GM06990 (cell line): ENCODE measurements around the gene MICB.

ENCODE experiments used
- DNase-seq: peaks from one replicate; pipeline ENCODE4 v3.0.0-alpha.2; 2011; ENCODE audit not compliant: insufficient read length; ENCODE audit errors: extremely low read depth
- H3K27me3 ChIP-seq: replicated peaks from 2 replicates; pipeline ENCODE4 v1.6.0; 2011; ENCODE audit warnings: low read length; ENCODE audit not compliant: control insufficient read depth, insufficient read depth
- H3K36me3 ChIP-seq: 2 replicates; pipeline ENCODE4 v1.5.1; 2011; ENCODE audit warnings: low read length; ENCODE audit not compliant: control insufficient read depth, insufficient read depth
- H3K4me3 ChIP-seq: replicated peaks from 2 replicates; pipeline ENCODE4 v1.5.1; 2011; ENCODE audit warnings: low read depth, mild to moderate bottlenecking, control low read depth, low read length
- CTCF ChIP-seq: IDR thresholded peaks from 2 replicates; pipeline ENCODE4 v1.5.1; 2011; ENCODE audit warnings: low read length, control low read depth, mild to moderate bottlenecking, inconsistent platforms; ENCODE audit not compliant: insufficient read depth, poor library complexity, severe bottlenecking

Gene MICB

GRCh38 chr6:31558631-31559500, 60.9 kb downstream of the MICB start:
- peaks cover 1% of the 10 kb centered on the region for H3K36me3 ChIP-seq
- no peak for TF ChIP-seq CTCF
- H3K4me3 ChIP-seq = peak overlapping the region; percentile 33
- no peaks in the 10 kb centered on the region for H3K27me3 ChIP-seq
- DNase-seq = peak; percentile 83

DNA sequence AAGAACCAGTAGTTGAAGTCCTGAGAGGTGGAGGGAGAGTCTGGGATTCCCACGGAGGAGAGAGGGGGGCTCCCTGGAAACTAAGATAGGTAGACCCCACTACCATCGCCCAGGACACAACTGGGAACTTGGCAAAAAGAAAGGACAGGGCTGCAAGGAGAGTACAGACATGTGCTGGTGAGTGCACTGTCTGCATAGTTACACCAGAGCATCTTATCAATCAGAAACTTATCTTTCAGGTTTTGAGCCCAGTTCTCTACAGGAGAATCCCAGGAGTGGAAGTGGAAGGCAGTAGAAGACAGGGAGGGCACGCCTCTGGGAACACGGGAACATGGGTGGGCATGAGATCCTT, 61.6 kb downstream of the MICB start:
- peaks cover 1% of the 10 kb centered on the region for H3K36me3 ChIP-seq
- no peak for DNase-seq
- H3K4me3 ChIP-seq = peak overlapping the region; percentile 33

DNA sequence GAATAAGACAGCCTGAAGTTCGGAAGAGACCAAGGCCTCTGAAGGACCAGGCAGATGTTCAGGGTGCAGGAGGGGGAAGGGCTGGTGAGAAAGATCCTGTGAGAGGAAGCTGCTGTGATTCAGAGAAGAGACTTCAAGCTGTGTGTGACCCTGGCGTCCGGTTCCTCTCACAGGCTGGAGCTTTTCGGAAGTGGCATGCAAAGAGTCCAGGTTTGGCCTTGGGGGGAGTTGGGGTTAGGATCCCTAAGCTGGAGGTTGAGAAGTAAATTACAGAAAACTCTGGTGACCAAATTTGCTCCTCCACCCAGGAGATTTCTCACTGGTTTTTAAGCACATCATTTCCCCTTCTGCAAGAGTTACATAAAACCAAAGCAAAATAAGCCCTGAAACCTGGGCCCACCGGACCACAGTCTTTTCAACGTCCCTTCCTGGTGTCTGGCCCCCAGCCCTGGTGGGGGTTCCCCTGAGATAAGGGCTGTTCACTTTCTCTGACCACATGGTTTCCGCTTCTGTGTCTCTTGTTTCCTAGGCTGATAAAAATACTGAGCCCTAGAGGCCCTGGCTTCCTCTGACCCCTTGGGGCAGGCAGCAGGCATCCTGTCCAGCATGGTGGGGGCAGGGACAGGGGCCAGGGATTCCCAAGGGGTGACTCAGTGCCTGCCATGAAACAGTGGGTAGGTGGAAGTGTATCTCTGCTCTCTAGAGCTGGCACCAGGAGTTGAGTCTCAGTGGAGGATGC, 62.2 kb downstream of the MICB start:
- Histone ChIP-seq H3K27me3 (no peaks in the 10 kb centered on the region), H3K4me3 (peak overlapping the region; percentile 33), H3K36me3 (peaks cover 1% of the 10 kb centered on the region)
- peak; percentile 78 for DNase-seq
- TF ChIP-seq CTCF = peak; percentile 8

More for the DNA sequence above, 61.6 kb downstream of the MICB start:
- no peaks in the 10 kb centered on the region for H3K27me3 ChIP-seq
- TF ChIP-seq CTCF = no peak

- no peaks in the 10 kb centered on the region for H3K27me3 ChIP-seq
- no peak for DNase-seq
- peaks cover 1% of the 10 kb centered on the region for H3K36me3 ChIP-seq
- TF ChIP-seq CTCF = no peak
- peak overlapping the region; percentile 19 for H3K4me3 ChIP-seq
Observed at GRCh38 chr6:31560697-31561058, 62.7 kb downstream of the MICB start.
